PC-9 (cell line): ENCODE data around the gene CCL3. TPM values are rescaled to one million over a fixed set of nuclear protein-coding genes. Genes with fewer than 3 reads are reported as not detected.
"Not testable (repeated sequence)": the region's sequence is repeated elsewhere in the genome, so short reads cannot be mapped to it uniquely, and the experiment has no call there.

Experiments used
- BruUV-seq: library from RNA; stranded (reverse); fragments of 400-500 nt; replicated peaks from 2 replicates; lab custom pipeline; 2021; lab: Mats Ljungman, UMichigan
- CTCF ChIA-PET: fragments of 300-600 bp; sonication (Branson Sonifier 250); formaldehyde crosslinking; loops from one replicate; lab custom pipeline; 2022; ENCODE audit warnings: antibody characterized with exemption; lab: Charles Lee
- POLR2A ChIA-PET: fragments of 300-600 bp; sonication (Branson Sonifier 250); formaldehyde crosslinking; loops from one replicate; lab custom pipeline; 2022; ENCODE audit warnings: antibody characterized with exemption; ENCODE audit not compliant: unreplicated experiment; lab: Charles Lee
- DNase-seq, 2 experiments: peaks; one replicate each; pipeline versions ENCODE4 v3.0.0 to v3.0.0-alpha.2; 2015 to 2022; ENCODE audit warnings: mixed read lengths in 1 of 2
- H2AFZ ChIP-seq: fragments of 200-600 bp; sonication (generic); 2 replicates; pipeline ENCODE4 v1.8.1; 2017; ENCODE audit warnings: antibody characterized with exemption
- H3F3A ChIP-seq: fragments of 200-600 bp; sonication (generic); 2 replicates; pipeline ENCODE4 v1.8.1; 2017; ENCODE audit warnings: antibody characterized with exemption, mild to moderate bottlenecking, low read depth; ENCODE audit not compliant: insufficient read depth
- H3K27ac ChIP-seq: fragments of 200-600 bp; sonication (generic); 2 replicates; pipeline ENCODE4 v1.6.1; 2016; ENCODE audit warnings: mixed run types
- H3K27me3 ChIP-seq: fragments of 200-600 bp; sonication (generic); 2 replicates; pipeline ENCODE4 v1.6.1; 2016; ENCODE audit warnings: low read depth, mixed run types; ENCODE audit not compliant: insufficient read depth
- H3K36me3 ChIP-seq: fragments of 200-600 bp; sonication (generic); 2 replicates; pipeline ENCODE4 v1.6.1; 2016; ENCODE audit warnings: low read depth, mixed run types
- H3K4me1 ChIP-seq: fragments of 200-600 bp; sonication (generic); replicated peaks from 2 replicates; pipeline ENCODE4 v1.6.1; 2016; ENCODE audit warnings: mixed run types; ENCODE audit not compliant: insufficient read depth
- H3K4me2 ChIP-seq: fragments of 200-600 bp; sonication (generic); 2 replicates; pipeline ENCODE4 v1.6.1; 2017; ENCODE audit warnings: mixed run types
- H3K4me3 ChIP-seq: fragments of 200-600 bp; sonication (generic); 2 replicates; pipeline ENCODE4 v1.6.1; 2016; ENCODE audit warnings: mixed run types
- H3K79me2 ChIP-seq: fragments of 200-600 bp; sonication (generic); 2 replicates; pipeline ENCODE4 v1.6.1; 2017; ENCODE audit warnings: low read depth, mixed run types
- H3K9me2 ChIP-seq: fragments of 200-600 bp; sonication (generic); 2 replicates; pipeline ENCODE4 v1.8.1; 2017; ENCODE audit warnings: mild to moderate bottlenecking; ENCODE audit not compliant: insufficient read depth
- H3K9me3 ChIP-seq: fragments of 200-600 bp; sonication (generic); 2 replicates; pipeline ENCODE4 v1.8.1; 2016; ENCODE audit warnings: low read depth; ENCODE audit not compliant: insufficient read depth
- H4K20me1 ChIP-seq: fragments of 200-600 bp; sonication (generic); 2 replicates; pipeline ENCODE4 v1.8.1; 2017; ENCODE audit not compliant: insufficient read depth
- EZH2 ChIP-seq: fragments of 200-600 bp; sonication (generic); IDR thresholded peaks from 2 replicates; pipeline ENCODE4 v1.8.0; 2017; ENCODE audit warnings: antibody characterized with exemption, low read depth
- intact Hi-C: fragments of 100-400 bp; cut with micrococcal nuclease; formaldehyde crosslinking; loops from one replicate; pipeline ENCODE4 v1.10.0; 2022; ENCODE audit not compliant: unreplicated experiment
- total RNA-seq: library from RNA; stranded (reverse); gene quantifications from 2 replicates; pipeline ENCODE4 v1.2.3, GENCODE V29; 2021
- TF ChIP-seq, protein P1 (sequence below): fragments of 200-600 bp; sonication (generic); conservative IDR thresholded peaks from 2 replicates; pipeline ENCODE4 v1.6.1; 2017; ENCODE audit warnings: mixed run types, antibody characterized with exemption, mild to moderate bottlenecking, moderate library complexity

Gene CCL3
- total RNA-seq, 1 experiment from 2014 or later = not detected

DNA sequence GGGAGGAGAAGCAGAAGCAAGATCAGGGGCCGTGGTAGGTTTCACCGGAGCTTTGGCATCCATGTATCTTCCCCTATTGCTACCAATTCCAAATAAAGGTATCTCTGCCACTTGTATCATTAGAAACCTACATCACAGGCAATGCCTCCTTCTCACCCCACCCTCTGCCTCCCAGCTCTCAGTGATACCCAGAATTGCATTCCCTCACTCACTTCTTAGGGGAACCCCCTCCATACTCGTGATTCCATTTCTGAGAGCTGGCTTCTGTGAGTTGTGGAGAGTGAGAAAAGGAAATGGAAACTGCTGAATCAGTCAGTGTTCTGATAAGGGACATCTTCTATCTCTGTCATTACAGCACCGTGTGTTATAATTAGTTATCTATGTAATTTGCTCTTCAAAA, 2.3 kb upstream of the CCL3 start:
- H3K27ac ChIP-seq = no peak overlapping the region
- no peaks in the 10 kb centered on the region for H3K79me2 ChIP-seq
- BruUV-seq = no TSS peak
- no peaks in the 10 kb centered on the region for H3K4me1 ChIP-seq
- H3K27me3 ChIP-seq = peaks cover 52% of the 10 kb centered on the region
- no peaks in the 10 kb centered on the region for H3K36me3 ChIP-seq
- H3F3A ChIP-seq = no peaks in the 10 kb centered on the region
- H3K9me3 ChIP-seq = no peaks in the 10 kb centered on the region
- H4K20me1 ChIP-seq = no peaks in the 10 kb centered on the region
- intact Hi-C loops = no loop called here
- no peak for DNase-seq
- no peak overlapping the region for H3K4me2 ChIP-seq
- no peak overlapping the region for H2AFZ ChIP-seq
- H3K9me2 ChIP-seq = no peaks in the 10 kb centered on the region
- ChIA-PET CTCF (no interaction called here), POLR2A (no interaction called here)
- TF ChIP-seq, protein P1, sequence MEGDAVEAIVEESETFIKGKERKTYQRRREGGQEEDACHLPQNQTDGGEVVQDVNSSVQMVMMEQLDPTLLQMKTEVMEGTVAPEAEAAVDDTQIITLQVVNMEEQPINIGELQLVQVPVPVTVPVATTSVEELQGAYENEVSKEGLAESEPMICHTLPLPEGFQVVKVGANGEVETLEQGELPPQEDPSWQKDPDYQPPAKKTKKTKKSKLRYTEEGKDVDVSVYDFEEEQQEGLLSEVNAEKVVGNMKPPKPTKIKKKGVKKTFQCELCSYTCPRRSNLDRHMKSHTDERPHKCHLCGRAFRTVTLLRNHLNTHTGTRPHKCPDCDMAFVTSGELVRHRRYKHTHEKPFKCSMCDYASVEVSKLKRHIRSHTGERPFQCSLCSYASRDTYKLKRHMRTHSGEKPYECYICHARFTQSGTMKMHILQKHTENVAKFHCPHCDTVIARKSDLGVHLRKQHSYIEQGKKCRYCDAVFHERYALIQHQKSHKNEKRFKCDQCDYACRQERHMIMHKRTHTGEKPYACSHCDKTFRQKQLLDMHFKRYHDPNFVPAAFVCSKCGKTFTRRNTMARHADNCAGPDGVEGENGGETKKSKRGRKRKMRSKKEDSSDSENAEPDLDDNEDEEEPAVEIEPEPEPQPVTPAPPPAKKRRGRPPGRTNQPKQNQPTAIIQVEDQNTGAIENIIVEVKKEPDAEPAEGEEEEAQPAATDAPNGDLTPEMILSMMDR = no peak
- no peak for TF ChIP-seq EZH2
- H3K4me3 ChIP-seq = no peak overlapping the region

DNA sequence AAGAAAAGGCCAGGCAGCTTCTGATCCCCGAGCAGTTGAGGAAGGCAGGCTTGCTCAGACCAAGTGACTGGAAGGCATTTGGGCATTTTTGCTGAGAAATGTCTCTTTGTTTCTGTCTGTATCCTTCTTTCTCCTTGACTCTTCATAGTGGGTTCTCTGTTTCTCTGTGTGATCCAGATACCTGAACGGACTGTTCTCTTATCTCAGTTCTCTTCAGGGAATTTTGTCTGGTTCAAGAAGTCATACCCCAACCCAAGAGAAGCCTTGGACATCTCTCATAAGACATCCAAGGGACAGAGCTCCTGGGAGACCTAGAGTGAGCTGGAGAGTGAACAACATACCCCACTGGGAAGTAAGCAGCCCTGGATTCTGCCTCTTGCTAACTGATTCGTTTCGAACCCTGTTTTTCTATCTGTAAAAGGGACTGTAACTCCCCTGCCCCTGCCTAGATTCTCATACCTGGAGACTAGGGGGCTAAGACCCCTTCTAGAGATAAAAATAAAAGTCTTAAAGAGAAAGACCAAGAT, 541 bp downstream of the CCL3 start:
- DNase-seq = no peak
- no peaks in the 10 kb centered on the region for H3K36me3 ChIP-seq
- ChIA-PET POLR2A (interaction anchor here (0.7 kb wide), 1 partner anchor 1364 kb away, joined by 3 read pairs; no protein-coding TSS in a partner anchor), CTCF (no interaction called here)
- no peaks in the 10 kb centered on the region for H3F3A ChIP-seq
- intact Hi-C loops = no loop called here
- no peak overlapping the region for H3K4me3 ChIP-seq
- peaks cover 45% of the 10 kb centered on the region for H3K27me3 ChIP-seq
- no peaks in the 10 kb centered on the region for H3K9me2 ChIP-seq
- no peak overlapping the region for H3K27ac ChIP-seq
- H3K4me1 ChIP-seq = no peaks in the 10 kb centered on the region
- no peaks in the 10 kb centered on the region for H4K20me1 ChIP-seq
- TF ChIP-seq, protein P1 = no peak
- TF ChIP-seq EZH2 = no peak
- BruUV-seq = no TSS peak
- no peak overlapping the region for H3K4me2 ChIP-seq
- no peak overlapping the region for H2AFZ ChIP-seq
- H3K79me2 ChIP-seq = no peaks in the 10 kb centered on the region
- H3K9me3 ChIP-seq = no peaks in the 10 kb centered on the region

DNA sequence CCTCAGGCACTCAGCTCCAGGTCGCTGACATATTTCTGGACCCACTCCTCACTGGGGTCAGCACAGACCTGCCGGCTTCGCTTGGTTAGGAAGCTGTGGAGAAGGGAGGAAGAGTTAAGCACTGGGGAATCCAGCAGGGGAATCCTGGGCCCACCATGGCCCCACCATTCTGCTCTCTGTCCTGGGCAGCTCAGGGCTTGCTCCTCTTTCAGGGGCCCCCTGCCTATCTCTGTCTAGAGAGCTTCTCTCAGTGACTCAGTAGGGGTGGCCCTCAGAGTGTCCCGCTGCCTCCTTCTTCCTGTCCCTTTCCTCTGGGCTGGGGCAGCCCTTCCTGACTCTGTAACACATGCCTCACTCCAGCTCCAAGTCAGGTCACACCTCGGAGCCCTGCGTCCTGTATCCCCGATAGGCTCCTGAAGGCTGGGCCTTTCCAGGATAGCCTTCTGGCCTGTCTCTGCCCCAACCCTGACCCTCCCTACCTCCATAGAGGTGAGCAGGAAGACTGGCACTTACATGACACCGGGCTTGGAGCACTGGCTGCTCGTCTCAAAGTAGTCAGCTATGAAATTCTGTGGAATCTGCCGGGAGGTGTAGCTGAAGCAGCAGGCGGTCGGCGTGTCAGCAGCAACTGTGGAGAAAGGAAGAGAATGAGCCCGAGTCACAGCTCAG, 1.1 kb downstream of the CCL3 start:
- no TSS peak for BruUV-seq

DNA sequence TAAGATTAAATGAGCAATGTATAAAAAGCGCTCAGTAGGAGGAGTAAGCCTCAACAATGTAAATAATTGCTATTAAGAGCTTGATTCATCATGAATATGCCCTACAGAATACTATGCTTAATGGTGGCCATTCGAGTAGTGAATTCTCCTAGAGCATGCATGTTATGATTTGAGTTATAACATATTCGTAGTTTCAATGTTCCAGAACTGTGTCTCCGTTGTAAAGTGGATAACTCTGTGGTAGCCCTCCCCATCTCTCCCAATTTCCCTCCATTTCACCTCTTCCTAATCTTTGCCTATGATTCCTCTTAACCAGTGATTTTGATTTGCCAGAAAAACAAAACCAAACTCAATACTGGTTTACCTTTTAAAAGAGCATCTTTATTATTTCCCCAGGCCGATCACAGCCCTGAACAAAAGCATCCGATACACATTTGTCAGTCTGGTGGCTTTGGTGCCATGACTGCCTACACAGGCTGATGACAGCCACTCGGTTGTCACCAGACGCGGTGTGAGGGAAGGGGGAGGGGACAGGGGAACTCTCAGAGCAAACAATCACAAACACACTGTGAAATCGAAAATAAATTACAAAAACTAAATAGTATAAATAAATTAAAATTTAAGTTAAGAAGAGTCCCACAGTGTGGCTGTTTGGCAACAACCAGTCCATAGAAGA, 1.9 kb downstream of the CCL3 start:
- H3K9me3 ChIP-seq, BruUV-seq, H3F3A ChIP-seq, H3K4me1 ChIP-seq, H3K4me2 ChIP-seq, CTCF ChIA-PET, H3K9me2 ChIP-seq, H3K79me2 ChIP-seq, H2AFZ ChIP-seq, H3K36me3 ChIP-seq, H3K27ac ChIP-seq, intact Hi-C loops, POLR2A ChIA-PET, H3K4me3 ChIP-seq, DNase-seq, H4K20me1 ChIP-seq: not testable (repeated sequence)
- peaks cover 52% of the 10 kb centered on the region for H3K27me3 ChIP-seq

More for the DNA sequence above, 1.1 kb downstream of the CCL3 start:
- TF ChIP-seq EZH2 = no peak
- TF ChIP-seq, protein P1 = no peak
- no peaks in the 10 kb centered on the region for H3K36me3 ChIP-seq
- ChIA-PET CTCF (no interaction called here), POLR2A (interaction anchor here (0.7 kb wide), 1 partner anchor 1364 kb away, joined by 3 read pairs; no protein-coding TSS in a partner anchor)
- H4K20me1 ChIP-seq = no peaks in the 10 kb centered on the region
- H3K9me2 ChIP-seq = no peaks in the 10 kb centered on the region
- H3K4me2 ChIP-seq = no peak overlapping the region
- H2AFZ ChIP-seq = no peak overlapping the region
- no peaks in the 10 kb centered on the region for H3K9me3 ChIP-seq
- no peaks in the 10 kb centered on the region for H3K4me1 ChIP-seq
- H3K27me3 ChIP-seq = peaks cover 48% of the 10 kb centered on the region
- no peak overlapping the region for H3K27ac ChIP-seq
- no peak overlapping the region for H3K4me3 ChIP-seq
- intact Hi-C loops = no loop called here
- no peaks in the 10 kb centered on the region for H3K79me2 ChIP-seq
- no peak for DNase-seq
- no peaks in the 10 kb centered on the region for H3F3A ChIP-seq

DNA sequence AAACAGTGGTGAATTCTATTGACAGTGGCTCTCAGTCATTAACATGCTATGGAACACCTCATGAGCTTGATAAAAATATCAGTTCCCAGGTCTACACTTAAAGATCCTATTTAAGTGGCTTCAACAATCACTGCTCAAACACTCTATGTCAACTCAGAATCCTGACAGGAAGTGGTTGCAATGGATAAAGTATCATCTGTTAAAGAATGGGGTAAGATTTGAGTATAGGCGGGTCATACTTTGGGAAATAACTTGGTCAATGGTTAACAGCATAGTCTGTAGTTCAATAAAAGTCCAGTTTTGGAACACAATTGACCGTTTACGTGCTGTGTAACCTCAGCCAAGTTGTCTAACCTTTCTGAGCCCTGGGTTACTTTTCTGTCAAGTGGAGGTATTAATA, 2.5 kb downstream of the CCL3 start:
- DNase-seq, H3K4me3 ChIP-seq, intact Hi-C loops, H4K20me1 ChIP-seq, BruUV-seq, H3K9me2 ChIP-seq, H3K79me2 ChIP-seq, H3F3A ChIP-seq, H3K36me3 ChIP-seq, H3K27ac ChIP-seq, POLR2A ChIA-PET, H3K4me2 ChIP-seq, H2AFZ ChIP-seq, CTCF ChIA-PET, H3K4me1 ChIP-seq, H3K9me3 ChIP-seq: not testable (repeated sequence)
- peaks cover 54% of the 10 kb centered on the region for H3K27me3 ChIP-seq
